Activated T-helper 17 cell treated with anti-CD3 and anti-CD28 coated beads, Interleukin-2, amount 50 U/mL, for 72 hours (primary cell): Measurements from ENCODE around the gene KSR2. TPM values are rescaled to one million over a fixed set of nuclear protein-coding genes. Genes with fewer than 3 reads are reported as not detected.

Experiments used
- ATAC-seq: fragments of 150-1000 bp; cut with Tn5 transposase; replicated peaks from 2 replicates; pipeline ENCODE4 v1.10.0; 2021; ENCODE audit warnings: mild to moderate bottlenecking, moderate library complexity
- H3K27ac Mint-ChIP-seq: one replicate; pipeline ENCODE4 v1.8.0; 2022; ENCODE audit warnings: mixed read lengths
- H3K27me3 Mint-ChIP-seq: one replicate; pipeline ENCODE4 v1.8.0; 2022; ENCODE audit warnings: mixed read lengths
- H3K36me3 Mint-ChIP-seq: one replicate; pipeline ENCODE4 v1.8.0; 2022; ENCODE audit warnings: low read depth, mild to moderate bottlenecking, mixed read lengths
- H3K4me1 Mint-ChIP-seq: one replicate; pipeline ENCODE4 v1.8.0; 2022; ENCODE audit warnings: mixed read lengths
- H3K4me3 Mint-ChIP-seq: one replicate; pipeline ENCODE4 v1.8.0; 2022; ENCODE audit warnings: mild to moderate bottlenecking, mixed read lengths
- H3K9me3 Mint-ChIP-seq: one replicate; pipeline ENCODE4 v1.8.0; 2022; ENCODE audit warnings: mixed read lengths
- total RNA-seq, 2 donors: library from RNA; stranded (reverse); gene quantifications; one replicate each; pipeline ENCODE4 v1.2.3, GENCODE V29; 2022

KSR2 gene
- total RNA-seq, 2 donors from 2014 or later: 0.06 to 0.93 TPM

- Mint-ChIP-seq H3K27ac (no peak overlapping the region), H3K9me3 (peaks cover 3% of the 10 kb centered on the region), H3K4me3 (no peak overlapping the region), H3K36me3 (no peaks in the 10 kb centered on the region), H3K4me1 (no peaks in the 10 kb centered on the region), H3K27me3 (peaks cover 8% of the 10 kb centered on the region)
- no peak for ATAC-seq
These were observed 471.4 kb downstream of the KSR2 start for GRCh38 chr12:117497407-117497806.

- no peaks in the 10 kb centered on the region for H3K4me1 Mint-ChIP-seq
- ATAC-seq: no peak
These were observed 473.7 kb downstream of the KSR2 start for GRCh38 chr12:117494833-117495655.

GRCh38 chr12:117491711-117492110 is 477.1 kb downstream of the KSR2 start:
- H3K36me3 Mint-ChIP-seq: no peaks in the 10 kb centered on the region
- H3K4me3 Mint-ChIP-seq: no peak overlapping the region
- no peaks in the 10 kb centered on the region for H3K4me1 Mint-ChIP-seq
- H3K27me3 Mint-ChIP-seq: no peaks in the 10 kb centered on the region
- H3K27ac Mint-ChIP-seq: no peak overlapping the region
- ATAC-seq: no peak
- H3K9me3 Mint-ChIP-seq: no peaks in the 10 kb centered on the region

More at GRCh38 chr12:117494833-117495655, 473.7 kb downstream of the KSR2 start:
- Mint-ChIP-seq H3K27me3 (peaks cover 7% of the 10 kb centered on the region), H3K4me3 (no peak overlapping the region), H3K36me3 (no peaks in the 10 kb centered on the region), H3K27ac (no peak overlapping the region), H3K9me3 (peaks cover 3% of the 10 kb centered on the region)

GRCh38 chr12:117490130-117490529 is 478.7 kb downstream of the KSR2 start:
- ATAC-seq: no peak
- no peaks in the 10 kb centered on the region for H3K4me1 Mint-ChIP-seq
- no peaks in the 10 kb centered on the region for H3K36me3 Mint-ChIP-seq
- no peak overlapping the region for H3K4me3 Mint-ChIP-seq
- no peaks in the 10 kb centered on the region for H3K9me3 Mint-ChIP-seq
- no peak overlapping the region for H3K27ac Mint-ChIP-seq
- no peaks in the 10 kb centered on the region for H3K27me3 Mint-ChIP-seq

- H3K27ac Mint-ChIP-seq: no peak overlapping the region
- no peak for ATAC-seq
- H3K4me3 Mint-ChIP-seq: no peak overlapping the region
- no peaks in the 10 kb centered on the region for H3K4me1 Mint-ChIP-seq
- H3K36me3 Mint-ChIP-seq: no peaks in the 10 kb centered on the region
- H3K27me3 Mint-ChIP-seq: no peaks in the 10 kb centered on the region
- H3K9me3 Mint-ChIP-seq: no peaks in the 10 kb centered on the region
These were observed 479.1 kb downstream of the KSR2 start for GRCh38 chr12:117489671-117490070.

- H3K4me3 Mint-ChIP-seq: no peak overlapping the region
- no peak overlapping the region for H3K27ac Mint-ChIP-seq
- H3K27me3 Mint-ChIP-seq: no peaks in the 10 kb centered on the region
- ATAC-seq: peak; percentile 24
- H3K9me3 Mint-ChIP-seq: no peaks in the 10 kb centered on the region
- H3K36me3 Mint-ChIP-seq: no peaks in the 10 kb centered on the region
- H3K4me1 Mint-ChIP-seq: no peaks in the 10 kb centered on the region
These were observed 481.7 kb downstream of the KSR2 start for GRCh38 chr12:117486840-117487659.

- no peaks in the 10 kb centered on the region for H3K27me3 Mint-ChIP-seq
- no peaks in the 10 kb centered on the region for H3K36me3 Mint-ChIP-seq
- H3K4me3 Mint-ChIP-seq: no peak overlapping the region
- H3K4me1 Mint-ChIP-seq: no peaks in the 10 kb centered on the region
- ATAC-seq: no peak
- H3K9me3 Mint-ChIP-seq: no peaks in the 10 kb centered on the region
- no peak overlapping the region for H3K27ac Mint-ChIP-seq
These were observed 482.6 kb downstream of the KSR2 start for GRCh38 chr12:117485984-117486839.

- no peaks in the 10 kb centered on the region for H3K4me1 Mint-ChIP-seq
- no peaks in the 10 kb centered on the region for H3K9me3 Mint-ChIP-seq
- H3K36me3 Mint-ChIP-seq: no peaks in the 10 kb centered on the region
- no peak overlapping the region for H3K27ac Mint-ChIP-seq
- H3K27me3 Mint-ChIP-seq: no peaks in the 10 kb centered on the region
- no peak overlapping the region for H3K4me3 Mint-ChIP-seq
- ATAC-seq: no peak
These were observed 483.9 kb downstream of the KSR2 start for GRCh38 chr12:117484901-117485300.

GRCh38 chr12:117483501-117483900 is 485.3 kb downstream of the KSR2 start:
- Mint-ChIP-seq H3K27ac (no peak overlapping the region), H3K4me3 (no peak overlapping the region), H3K36me3 (no peaks in the 10 kb centered on the region), H3K27me3 (no peaks in the 10 kb centered on the region), H3K9me3 (no peaks in the 10 kb centered on the region), H3K4me1 (no peaks in the 10 kb centered on the region)
- ATAC-seq: no peak

GRCh38 chr12:117481470-117481869 is 487.3 kb downstream of the KSR2 start:
- ATAC-seq: no peak
- no peaks in the 10 kb centered on the region for H3K36me3 Mint-ChIP-seq

GRCh38 chr12:117476341-117476740 is 492.4 kb downstream of the KSR2 start:
- no peaks in the 10 kb centered on the region for H3K4me1 Mint-ChIP-seq
- peaks cover 8% of the 10 kb centered on the region for H3K27me3 Mint-ChIP-seq
- no peaks in the 10 kb centered on the region for H3K36me3 Mint-ChIP-seq
- H3K4me3 Mint-ChIP-seq: no peak overlapping the region
- H3K27ac Mint-ChIP-seq: no peak overlapping the region
- no peak for ATAC-seq
- no peaks in the 10 kb centered on the region for H3K9me3 Mint-ChIP-seq

More at GRCh38 chr12:117481470-117481869, 487.3 kb downstream of the KSR2 start:
- Mint-ChIP-seq H3K9me3 (no peaks in the 10 kb centered on the region), H3K27ac (no peak overlapping the region), H3K27me3 (peaks cover 4% of the 10 kb centered on the region), H3K4me3 (no peak overlapping the region), H3K4me1 (no peaks in the 10 kb centered on the region)

GRCh38 chr12:117473856-117474255 is 494.9 kb downstream of the KSR2 start:
- Mint-ChIP-seq H3K4me1 (no peaks in the 10 kb centered on the region), H3K4me3 (no peak overlapping the region), H3K27me3 (peaks cover 8% of the 10 kb centered on the region)

GRCh38 chr12:117472983-117473382 is 495.8 kb downstream of the KSR2 start:
- Mint-ChIP-seq H3K4me3 (no peak overlapping the region), H3K27me3 (peaks cover 8% of the 10 kb centered on the region), H3K9me3 (peaks cover 3% of the 10 kb centered on the region), H3K36me3 (no peaks in the 10 kb centered on the region), H3K27ac (no peak overlapping the region), H3K4me1 (no peaks in the 10 kb centered on the region)
- no peak for ATAC-seq

More at GRCh38 chr12:117473856-117474255, 494.9 kb downstream of the KSR2 start:
- no peak for ATAC-seq
- H3K36me3 Mint-ChIP-seq: no peaks in the 10 kb centered on the region
- no peak overlapping the region for H3K27ac Mint-ChIP-seq
- H3K9me3 Mint-ChIP-seq: peaks cover 3% of the 10 kb centered on the region

- Mint-ChIP-seq H3K36me3 (no peaks in the 10 kb centered on the region), H3K9me3 (peaks cover 3% of the 10 kb centered on the region), H3K27me3 (peaks cover 5% of the 10 kb centered on the region), H3K27ac (no peak overlapping the region), H3K4me1 (no peaks in the 10 kb centered on the region), H3K4me3 (no peak overlapping the region)
- ATAC-seq: no peak
These were observed 498.0 kb downstream of the KSR2 start for GRCh38 chr12:117470804-117471203.
